Vagina (tissue), 2 donors: Measurements from ENCODE around the gene KRTAP9-8.
"Not testable (repeated sequence)": the region's sequence is repeated elsewhere in the genome, so short reads cannot be mapped to it uniquely, and the experiment has no call there.

ENCODE experiments used
- CTCF ChIP-seq, 3 experiments: fragments of 450-650 bp in 2 of 3; fragments of 200-600 bp in 1 of 3; sonication (generic) in 1 of 3; IDR thresholded peaks; one replicate each; pipeline ENCODE4 v1.5.1; 2017 to 2019; ENCODE audit warnings: antibody characterized with exemption in 3 of 3, mild to moderate bottlenecking in 2 of 3, moderate library complexity in 2 of 3
- POLR2A ChIP-seq, 2 donors: fragments of 450-650 bp; IDR thresholded peaks; one replicate each; pipeline ENCODE4 v1.6.1; 2017; ENCODE audit warnings: antibody characterized with exemption in 2 of 2, mild to moderate bottlenecking in 2 of 2, moderate library complexity in 2 of 2
- POLR2AphosphoS5 ChIP-seq, 2 donors: sonication (generic); formaldehyde crosslinking; IDR thresholded peaks; one replicate each; pipeline ENCODE4 v1.9.0; 2017; ENCODE audit warnings: antibody characterized with exemption in 2 of 2, mild to moderate bottlenecking in 2 of 2, low read depth in 1 of 2; ENCODE audit not compliant: insufficient read depth in 1 of 2

GRCh38 chr17:41271323-41271722 lies 33.5 kb downstream of the KRTAP9-8 start:
- not testable (repeated sequence) for TF ChIP-seq POLR2AphosphoS5 (IDR thresholded peaks at IDR 0.05; ENCODE audit: insufficient read depth in 1 of 2, low read depth in 1 of 2); POLR2A (IDR thresholded peaks at IDR 0.05); CTCF (IDR thresholded peaks at IDR 0.05)
